ENCODE measurements around the gene CST5. TPM values are rescaled to one million over a fixed set of nuclear protein-coding genes. Genes with fewer than 3 reads are reported as not detected.
A peak's percentile ranks its signal among the peaks of the same experiment; 100 is the strongest.

Gene CST5
- total and polyA plus RNA-seq, 2 donors (not counting 3 experiments of a cell fraction or from before 2014, with no cell fraction given): not detected

GRCh38 chr20:23873370-23874015 lies 6.1 kb downstream of the CST5 start:
- Histone ChIP-seq H3K79me2 (ENCODE audit: control insufficient read depth, insufficient read depth, low read length) (no peaks in the 10 kb centered on the region), H3K27me3 (ENCODE audit: control insufficient read depth in 2 of 2, insufficient read depth in 2 of 2, low read length in 2 of 2) (peaks cover 2 to 5% of the 10 kb centered on the region in 2 experiments), H3K4me2 (ENCODE audit: insufficient read depth, low read length) (no peak overlapping the region), H3K4me3 (replicated peaks in 1 of 3; ENCODE audit: insufficient read depth in 1 of 3, low read depth in 1 of 3, low read length in 3 of 3) (no peak overlapping the region), H3K9ac (replicated peaks; ENCODE audit: extremely low read depth, insufficient read depth, low read length) (no peak overlapping the region), H3K36me3 (ENCODE audit: control insufficient read depth in 2 of 2, extremely low read depth in 1 of 2, insufficient read depth in 2 of 2, low read length in 2 of 2) (no peaks in the 10 kb centered on the region), H3K9me1 (replicated peaks; ENCODE audit: control insufficient read depth, extremely low read depth, insufficient read depth, low read length) (no peaks in the 10 kb centered on the region), H4K20me1 (replicated peaks; ENCODE audit: control insufficient read depth, extremely low read depth, insufficient read depth, low read length) (no peaks in the 10 kb centered on the region), H3K9me3 (replicated peaks; ENCODE audit: control insufficient read depth, insufficient read depth, low read length) (no peaks in the 10 kb centered on the region), H3K27ac (ENCODE audit: insufficient read depth, low read depth, low read length) (no peak overlapping the region), H3K4me1 (ENCODE audit: control insufficient read depth, extremely low read depth, insufficient read depth, low read length) (no peaks in the 10 kb centered on the region), H2AFZ (ENCODE audit: low read depth, low read length) (no peak overlapping the region)
- DNase-seq (ENCODE audit: low read depth, low spot score) (no peak), FAIRE-seq (peak; percentile 55)
- intact Hi-C loops (cut with micrococcal nuclease): no loop called here
- POLR2A ChIA-PET: no interaction called here
- no peak for TF ChIP-seq POLR2A (IDR thresholded peaks at IDR 0.05; ENCODE audit: low read depth, low read length)
- dilution Hi-C loops (cut with MboI; ENCODE audit: extremely low pct_ligation_motif_present, low sequenced_read_pairs): no loop called here
- CTCF ChIA-PET: no interaction called here
- BruUV-seq (replicated peaks): no TSS peak

- no peak for FAIRE-seq
- ChIA-PET CTCF (no interaction called here), POLR2A (no interaction called here)
- no peaks in the 10 kb centered on the region for H3K4me1 ChIP-seq (ENCODE audit: control insufficient read depth, extremely low read depth, insufficient read depth, low read length)
- no peak overlapping the region for H2AFZ ChIP-seq (ENCODE audit: low read depth, low read length)
- H4K20me1 ChIP-seq (replicated peaks; ENCODE audit: control insufficient read depth, extremely low read depth, insufficient read depth, low read length): no peaks in the 10 kb centered on the region
- BruUV-seq (replicated peaks): no TSS peak
- H3K27ac ChIP-seq (ENCODE audit: insufficient read depth, low read depth, low read length): no peak overlapping the region
- no peak overlapping the region for H3K9ac ChIP-seq (replicated peaks; ENCODE audit: extremely low read depth, insufficient read depth, low read length)
- intact Hi-C loops (cut with micrococcal nuclease) (no loop called here), dilution Hi-C loops (cut with MboI; ENCODE audit: extremely low pct_ligation_motif_present, low sequenced_read_pairs) (no loop called here)
- H3K27me3 ChIP-seq (ENCODE audit: control insufficient read depth in 2 of 2, insufficient read depth in 2 of 2, low read length in 2 of 2): peaks cover 2 to 8% of the 10 kb centered on the region in 2 experiments
- H3K9me1 ChIP-seq (replicated peaks; ENCODE audit: control insufficient read depth, extremely low read depth, insufficient read depth, low read length): no peaks in the 10 kb centered on the region
- H3K79me2 ChIP-seq (ENCODE audit: control insufficient read depth, insufficient read depth, low read length): no peaks in the 10 kb centered on the region
- TF ChIP-seq MYC (IDR thresholded peaks at IDR 0.05; ENCODE audit: low read depth, low read length) (no peak), FOS (IDR thresholded peaks at IDR 0.05; ENCODE audit: borderline replicate concordance, insufficient read depth, low read length) (no peak), JUN (IDR thresholded peaks at IDR 0.05; ENCODE audit: borderline replicate concordance, insufficient read depth, insufficient read length, low read depth) (no peak), EZH2 (IDR thresholded peaks at IDR 0.05; ENCODE audit: borderline replicate concordance, low read depth, low read length, severe bottlenecking) (no peak), CTCF (IDR thresholded peaks at IDR 0.05; ENCODE audit: extremely low read depth in 1 of 2, insufficient read depth in 1 of 2, low read depth in 1 of 2, low read length in 2 of 2) (no peak), GATA2 (IDR thresholded peaks at IDR 0.05; ENCODE audit: insufficient read depth, insufficient read length, low read depth, low read length) (no peak), POLR2A (IDR thresholded peaks at IDR 0.05; ENCODE audit: low read depth, low read length) (no peak), POLR2AphosphoS5 (IDR thresholded peaks at IDR 0.05; ENCODE audit: insufficient read depth, low read depth, low read length) (no peak), MAX (IDR thresholded peaks at IDR 0.05; ENCODE audit: insufficient read depth, insufficient read length) (no peak)
- DNase-seq (ENCODE audit: low read depth, low spot score): no peak
- no peak overlapping the region for H3K4me3 ChIP-seq (replicated peaks in 1 of 3; ENCODE audit: insufficient read depth in 1 of 3, low read depth in 1 of 3, low read length in 3 of 3)
- no peak overlapping the region for H3K4me2 ChIP-seq (ENCODE audit: insufficient read depth, low read length)
- H3K36me3 ChIP-seq (ENCODE audit: control insufficient read depth in 2 of 2, extremely low read depth in 1 of 2, insufficient read depth in 2 of 2, low read length in 2 of 2): no peaks in the 10 kb centered on the region
- H3K9me3 ChIP-seq (replicated peaks; ENCODE audit: control insufficient read depth, insufficient read depth, low read length): no peaks in the 10 kb centered on the region
These were observed 7.5 kb downstream of the CST5 start for GRCh38 chr20:23872065-23872464.

Measured in endothelial cell of umbilical vein (primary cell).